GM19099 (cell line): ENCODE results near the gene P2RX5.
A peak's percentile ranks its signal among the peaks of the same experiment; 100 is the strongest.

Experiments
- POLR2A ChIP-seq: IDR thresholded peaks from 3 replicates; pipeline ENCODE4 v1.6.1; 2011; ENCODE audit warnings: low read depth; ENCODE audit not compliant: insufficient read length; ENCODE audit errors: extremely low read depth

Gene P2RX5

GRCh38 chr17:3695723-3696411, at the start of gene P2RX5:
Gene P2RX5, minus strand, starts transcription at chr17:3696155. Its CDS starts 150 bp downstream, at chr17:3696005.
- TF ChIP-seq POLR2A, result peak; percentile 51

- TF ChIP-seq POLR2A, result no peak
Observed at GRCh38 chr17:3745071-3745470, 49.1 kb upstream of the P2RX5 start.

GRCh38 chr17:3744014-3744413, 48.1 kb upstream of the P2RX5 start:
- TF ChIP-seq POLR2A, result no peak

GRCh38 chr17:3740611-3741073, 44.7 kb upstream of the P2RX5 start:
- no peak for TF ChIP-seq POLR2A

GRCh38 chr17:3739422-3740124, 43.6 kb upstream of the P2RX5 start:
- TF ChIP-seq POLR2A, result no peak

- no peak for TF ChIP-seq POLR2A
Observed at GRCh38 chr17:3738562-3739295, 42.8 kb upstream of the P2RX5 start.

- no peak for TF ChIP-seq POLR2A
Observed at GRCh38 chr17:3735515-3735914, 39.6 kb upstream of the P2RX5 start.

- TF ChIP-seq POLR2A, result no peak
Observed at GRCh38 chr17:3732210-3732621, 36.3 kb upstream of the P2RX5 start.

- no peak for TF ChIP-seq POLR2A
Observed at GRCh38 chr17:3730881-3731429, 35.0 kb upstream of the P2RX5 start.

GRCh38 chr17:3729881-3730280, 33.9 kb upstream of the P2RX5 start:
- TF ChIP-seq POLR2A, result no peak

GRCh38 chr17:3727041-3727440, 31.1 kb upstream of the P2RX5 start:
- no peak for TF ChIP-seq POLR2A

- no peak for TF ChIP-seq POLR2A
Observed at GRCh38 chr17:3724378-3725077, 28.6 kb upstream of the P2RX5 start.

GRCh38 chr17:3723556-3724377, 27.8 kb upstream of the P2RX5 start, which contains the start of gene HASPIN:
Gene HASPIN, plus strand, starts transcription at chr17:3723903. Its CDS starts 33 bp downstream, at chr17:3723936.
- peak; percentile 86 for TF ChIP-seq POLR2A

- no peak for TF ChIP-seq POLR2A
Observed at GRCh38 chr17:3723188-3723555, 27.2 kb upstream of the P2RX5 start.
